ENCODE measurements around the gene INA.
"Not testable (repeated sequence)": the region's sequence is repeated elsewhere in the genome, so short reads cannot be mapped to it uniquely, and the experiment has no call there.

INA gene

GRCh38 chr10:103276896-103277712 lies at the start of gene INA:
Gene INA, plus strand, starts transcription at chr10:103277138. Its CDS starts 74 bp downstream, at chr10:103277212.
- peak; percentile 12 for DNase-seq

GRCh38 chr10:103227416-103227815 lies 49.5 kb upstream of the INA start:
- DNase-seq, result no peak

- DNase-seq, result no peak
These were observed 45.8 kb upstream of the INA start for GRCh38 chr10:103231047-103231551.

GRCh38 chr10:103232131-103232673 lies 44.7 kb upstream of the INA start:
- no peak for DNase-seq

DNA sequence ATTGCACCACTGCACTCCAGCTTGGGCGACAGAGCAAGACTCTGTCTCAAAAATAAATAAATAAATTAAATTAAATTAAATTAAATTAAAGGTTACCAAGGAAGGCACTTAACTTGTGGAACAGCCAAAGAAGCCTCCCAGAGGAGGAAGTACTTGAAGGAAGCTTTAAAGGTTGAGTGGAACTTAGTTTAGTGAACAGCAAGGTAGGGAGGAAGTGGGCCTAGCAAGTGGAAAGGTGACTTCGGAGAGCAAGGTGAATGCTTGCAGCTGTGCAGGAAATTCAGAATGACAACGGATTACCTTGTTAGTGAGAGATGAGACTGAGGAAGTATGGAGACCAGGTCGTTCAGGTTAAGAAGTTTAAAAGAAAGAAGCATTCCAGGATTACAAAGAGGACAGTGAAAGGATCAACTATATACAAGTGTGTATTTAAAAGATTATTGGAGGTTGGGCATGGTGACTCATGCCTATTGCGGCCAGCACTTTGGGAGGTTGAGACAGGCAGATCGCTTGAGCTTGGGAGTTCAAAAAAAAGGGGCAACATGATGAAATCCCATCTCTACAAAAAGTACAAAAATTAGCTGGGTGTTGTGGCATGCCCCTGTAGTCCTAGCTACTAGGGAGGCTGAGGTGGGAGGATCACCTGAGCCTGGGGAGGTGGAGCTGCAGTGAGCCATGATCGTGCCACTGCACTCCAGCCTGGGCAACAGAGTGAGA lies 44.0 kb upstream of the INA start:
- DNase-seq, result no peak

GRCh38 chr10:103235775-103236174 lies 41.2 kb upstream of the INA start:
- DNase-seq, result no peak

DNA sequence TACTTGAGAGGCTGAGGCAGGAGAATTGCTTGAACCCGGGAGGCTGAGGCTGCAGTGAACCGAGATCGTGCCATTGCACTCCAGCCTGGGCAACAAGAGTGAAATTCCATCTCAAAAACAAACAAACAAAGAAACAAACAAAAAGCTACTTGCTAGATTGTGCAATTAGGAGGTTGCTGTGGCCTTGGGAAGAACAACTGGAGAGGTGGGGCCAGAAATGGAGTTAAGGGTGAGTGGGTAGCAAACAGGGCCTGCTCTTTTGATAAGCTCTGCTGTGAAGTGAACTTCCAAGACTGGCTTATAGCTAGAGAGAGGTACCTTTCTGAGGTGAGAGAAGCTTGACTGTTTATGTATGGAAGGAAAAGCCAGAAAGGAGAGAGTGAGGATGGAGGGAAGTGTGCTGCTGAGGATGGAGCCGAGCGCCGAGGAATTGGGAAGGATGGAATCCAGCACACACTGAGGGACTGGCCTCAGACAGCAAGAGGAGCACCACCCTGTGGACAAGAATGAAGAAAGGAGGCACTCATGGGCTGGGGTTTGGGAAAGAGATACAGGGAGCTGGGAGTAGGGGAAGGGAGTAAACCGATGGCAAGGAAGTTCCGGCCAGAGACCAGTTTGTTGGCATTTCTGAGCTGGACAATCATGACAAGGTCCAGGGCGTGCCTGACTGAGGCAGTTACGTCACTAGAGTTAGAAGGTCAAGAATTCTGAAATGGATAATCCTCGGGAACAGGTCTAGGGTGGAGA lies 38.3 kb upstream of the INA start:
- no peak for DNase-seq

DNA sequence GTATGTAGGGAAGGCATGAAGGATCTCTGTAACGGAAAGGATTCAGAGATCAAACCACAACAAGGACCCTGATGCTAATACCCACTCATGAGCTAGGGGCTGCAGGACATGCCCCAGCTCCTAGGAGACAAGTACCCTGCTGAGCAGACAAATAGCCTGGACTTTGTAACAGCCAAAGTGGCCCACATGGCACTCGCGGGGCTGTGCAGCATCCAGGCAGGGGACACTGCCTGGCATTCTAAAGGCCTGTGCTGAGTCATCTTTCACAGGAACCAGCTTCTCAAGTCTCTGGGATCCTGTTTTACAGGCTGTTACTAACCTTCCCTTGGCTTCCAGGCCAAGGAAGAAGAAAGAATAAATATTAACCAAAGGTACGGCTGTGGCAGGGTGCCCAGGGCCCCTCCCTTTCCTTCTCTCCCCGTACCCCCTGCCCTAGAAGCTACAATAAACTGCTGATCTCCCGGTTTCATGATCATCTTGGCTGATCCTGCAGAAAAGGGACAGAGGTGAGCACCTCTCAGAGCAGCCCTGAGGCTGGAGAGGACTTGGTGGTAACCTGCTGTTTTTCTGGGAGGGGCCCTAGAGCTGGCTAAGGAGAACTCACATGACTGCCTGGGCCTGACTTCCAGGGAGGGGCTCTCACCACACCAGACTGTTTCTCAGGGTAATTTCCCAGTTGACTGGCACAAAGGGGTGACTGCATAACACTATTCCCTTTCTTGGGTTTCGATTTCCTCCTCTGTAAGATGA lies 35.5 kb upstream of the INA start:
- DNase-seq, result no peak

- peak; percentile 53 for DNase-seq
These were observed 32.2 kb upstream of the INA start for GRCh38 chr10:103244666-103245271.

DNA sequence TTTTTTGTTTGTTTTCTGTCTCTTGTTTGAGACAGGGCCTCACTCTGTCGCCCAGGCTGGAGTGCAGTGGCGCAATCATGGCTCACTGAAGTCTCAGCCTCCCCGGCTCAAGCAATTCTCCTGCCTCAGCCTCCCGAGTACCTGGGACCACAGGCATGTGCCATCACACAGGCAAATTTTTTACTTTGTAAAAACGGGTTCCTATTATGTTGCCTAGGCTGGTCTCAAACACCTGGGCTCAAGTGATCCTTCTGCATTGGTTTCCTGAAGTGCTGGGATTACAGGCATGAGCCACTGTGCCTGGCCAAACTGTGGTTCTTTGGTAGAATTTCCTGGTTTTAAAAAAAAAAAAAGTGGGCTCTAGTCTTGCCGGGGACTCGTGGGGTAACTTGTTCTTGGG lies 31.4 kb upstream of the INA start, which contains the start of gene RPEL1:
Gene RPEL1, plus strand, starts transcription at position 301 of the 400 bp plus-strand sequence. CDS start 110 bp downstream, outside the sequence.
- not testable (repeated sequence) for DNase-seq

DNA sequence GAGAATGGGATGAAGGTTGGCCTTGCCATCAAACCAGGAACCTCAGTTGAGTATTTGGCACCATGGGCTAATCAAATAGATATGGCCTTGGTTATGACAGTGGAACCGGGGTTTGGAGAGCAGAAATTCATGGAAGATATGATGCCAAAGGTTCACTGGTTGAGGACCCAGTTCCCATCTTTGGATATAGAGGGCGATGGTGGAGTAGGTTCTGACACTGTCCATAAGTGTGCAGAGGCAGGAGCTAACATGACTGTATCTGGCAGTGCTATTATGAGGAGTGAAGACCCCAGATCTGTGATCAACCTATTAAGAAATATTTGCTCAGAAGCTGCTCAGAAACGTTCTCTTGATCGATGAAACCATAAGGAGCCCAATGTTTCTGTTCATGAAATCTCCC lies 30.6 kb upstream of the INA start:
- DNase-seq, result no peak

GRCh38 chr10:103254113-103254512 lies 22.8 kb upstream of the INA start:
- DNase-seq, result no peak

DNA sequence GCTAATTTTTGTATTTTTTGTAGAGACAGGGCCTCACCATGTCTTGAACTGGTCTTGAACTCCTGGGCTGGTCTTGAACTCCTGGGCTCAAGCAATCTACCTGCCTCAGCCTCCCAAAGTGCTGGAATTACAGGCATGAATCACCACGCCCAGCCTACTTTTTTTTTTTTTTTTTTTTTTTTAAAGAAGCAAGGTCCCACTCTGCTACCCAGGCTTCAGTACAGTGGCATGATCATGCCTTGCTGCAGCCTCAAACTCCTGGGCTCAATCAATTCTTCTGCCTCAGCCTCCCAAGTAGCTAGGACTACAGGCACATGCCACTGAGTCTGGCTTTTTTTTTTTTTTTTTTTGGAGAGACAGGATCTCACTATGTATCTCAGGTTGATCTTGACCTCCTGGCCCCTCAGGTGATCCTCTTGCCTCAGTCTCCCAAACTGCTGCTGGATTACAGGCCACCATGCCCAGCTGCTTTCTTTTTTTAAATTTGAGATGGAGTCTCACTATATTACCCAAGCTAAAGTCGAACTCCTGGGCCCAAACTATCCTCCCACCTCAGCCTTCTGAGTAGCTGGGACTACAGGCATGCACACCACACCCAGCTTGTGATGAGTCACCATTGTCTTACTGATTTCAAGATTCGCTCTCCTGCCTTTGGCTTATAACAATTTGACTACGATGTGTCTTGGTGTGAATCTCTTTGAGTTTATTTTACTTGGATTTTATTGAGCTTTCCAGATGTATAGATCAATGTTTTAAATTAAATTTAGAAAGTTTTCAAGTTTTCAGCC lies 22.2 kb upstream of the INA start:
- no peak for DNase-seq

DNA sequence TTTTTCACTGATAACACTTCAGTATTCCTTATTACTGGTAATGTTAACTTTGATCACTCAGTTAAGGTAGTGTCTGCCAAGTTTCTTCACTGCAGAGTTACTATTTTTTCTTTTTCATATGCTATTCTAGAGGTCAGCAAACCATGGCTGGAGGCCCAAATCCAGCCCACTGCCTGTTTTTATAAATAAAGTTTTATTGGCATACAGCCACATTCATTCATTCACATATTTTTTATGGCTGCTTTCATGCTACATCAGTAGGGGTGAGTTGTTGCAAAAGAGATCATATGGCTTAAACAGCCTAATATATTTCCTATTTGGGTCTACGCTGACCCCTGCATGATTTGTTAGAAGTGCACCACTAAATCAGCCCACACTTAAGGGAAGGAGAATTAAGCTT lies 20.3 kb upstream of the INA start:
- no peak for DNase-seq

GRCh38 chr10:103257812-103258211 lies 19.1 kb upstream of the INA start:
- DNase-seq, result no peak

- not testable (repeated sequence) for DNase-seq
These were observed 18.0 kb upstream of the INA start for GRCh38 chr10:103258928-103259327.

DNA sequence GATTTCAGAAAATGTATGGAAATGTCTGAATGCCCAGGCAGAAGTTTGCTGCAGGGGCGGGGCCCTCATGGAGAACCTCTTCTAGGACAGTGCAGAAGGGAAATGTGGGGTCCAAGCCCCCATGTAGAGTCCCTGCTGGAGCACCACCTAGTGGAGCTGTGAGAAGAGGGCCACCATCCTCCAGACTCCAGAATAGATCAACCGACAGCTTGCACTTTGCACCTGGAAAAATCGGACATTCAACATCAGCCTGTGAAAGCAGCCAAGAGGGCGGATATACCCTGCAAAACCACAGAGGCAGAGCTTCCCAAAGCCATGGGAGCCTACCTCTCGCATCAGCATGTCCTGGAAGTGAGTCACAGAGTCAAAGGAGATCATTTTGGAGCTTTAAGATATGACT lies 16.9 kb upstream of the INA start:
- DNase-seq, result no peak

- DNase-seq, result no peak
These were observed 14.7 kb upstream of the INA start for GRCh38 chr10:103262229-103262628.

- peak; percentile 22 for DNase-seq
These were observed 11.1 kb upstream of the INA start for GRCh38 chr10:103265717-103266329.

DNA sequence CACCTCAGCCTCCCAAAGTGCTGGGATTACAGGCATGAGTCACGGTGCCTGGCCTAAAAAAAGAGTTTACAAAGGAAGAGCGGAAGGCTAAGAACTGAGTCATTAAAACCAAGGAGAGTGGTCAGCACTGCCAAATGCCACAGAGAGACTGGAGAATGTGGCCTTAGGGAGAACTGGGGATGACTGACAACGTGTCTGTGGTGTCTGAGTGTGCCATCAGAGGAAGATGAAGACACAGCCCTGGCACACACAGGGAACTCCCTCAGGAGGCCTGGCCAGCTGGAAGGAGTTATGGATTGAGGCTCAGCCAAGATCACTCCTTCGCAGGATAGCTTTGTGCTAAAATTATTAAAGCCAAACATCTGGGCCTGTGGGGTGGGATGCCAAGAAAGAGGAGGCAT lies 3.9 kb upstream of the INA start:
- no peak for DNase-seq
